ENCODE data around the gene ERBIN.
"Not testable (repeated sequence)": the region's sequence is repeated elsewhere in the genome, so short reads cannot be mapped to it uniquely, and the experiment has no call there.

The ERBIN gene

GRCh38 chr5:65923339-65923738 is 3.0 kb upstream of the ERBIN start:
- DNase-seq: no peak

GRCh38 chr5:65924366-65925043 is 1.9 kb upstream of the ERBIN start:
- no peak for DNase-seq

- DNase-seq: no peak
Measured at GRCh38 chr5:65925044-65925600, 1.3 kb upstream of the ERBIN start.

GRCh38 chr5:65925601-65926275 is 637 bp upstream of the ERBIN start:
- DNase-seq: peak; percentile 11

GRCh38 chr5:65926893-65927292 is 518 bp downstream of the ERBIN start:
- no peak for DNase-seq

- DNase-seq: no peak
Measured at GRCh38 chr5:65927503-65928321, 1.3 kb downstream of the ERBIN start.

GRCh38 chr5:65928322-65928752 is 2.0 kb downstream of the ERBIN start:
- no peak for DNase-seq

GRCh38 chr5:65928860-65929259 is 2.5 kb downstream of the ERBIN start:
- DNase-seq: no peak

GRCh38 chr5:65932676-65933075 is 6.3 kb downstream of the ERBIN start:
- no peak for DNase-seq

- DNase-seq: no peak
Measured at GRCh38 chr5:65933295-65933694, 6.9 kb downstream of the ERBIN start.

GRCh38 chr5:65938256-65938655 is 11.9 kb downstream of the ERBIN start:
- no peak for DNase-seq

- DNase-seq: no peak
Measured at GRCh38 chr5:65943771-65944170, 17.4 kb downstream of the ERBIN start.

- no peak for DNase-seq
Measured at GRCh38 chr5:65946198-65946745, 19.9 kb downstream of the ERBIN start.

GRCh38 chr5:65948115-65948747 is 21.9 kb downstream of the ERBIN start:
- DNase-seq: no peak

- no peak for DNase-seq
Measured at GRCh38 chr5:65951330-65951729, 25.0 kb downstream of the ERBIN start.

GRCh38 chr5:65952259-65952658 is 25.9 kb downstream of the ERBIN start:
- no peak for DNase-seq

GRCh38 chr5:65954200-65954599 is 27.8 kb downstream of the ERBIN start:
- no peak for DNase-seq

GRCh38 chr5:65955746-65956145 is 29.4 kb downstream of the ERBIN start:
- DNase-seq: no peak

GRCh38 chr5:65957703-65958102 is 31.3 kb downstream of the ERBIN start:
- DNase-seq: not testable (repeated sequence)

GRCh38 chr5:65961633-65962032 is 35.3 kb downstream of the ERBIN start:
- no peak for DNase-seq

GRCh38 chr5:65967288-65968066 is 41.1 kb downstream of the ERBIN start:
- no peak for DNase-seq
